Thymus (tissue), 14 donors: Measurements from ENCODE around the gene CLIC6. TPM values are rescaled to one million over a fixed set of nuclear protein-coding genes. Genes with fewer than 3 reads are reported as not detected.

Source experiments
- DNase-seq, 9 donors: peaks; one replicate each; pipeline ENCODE4 v3.0.0-alpha.2; 2013; ENCODE audit warnings: low spot score in 9 of 9, low read depth in 6 of 9, missing footprints in 1 of 9
- H3K27ac ChIP-seq, 2 donors: one replicate each; pipeline ENCODE4 v1.5.1; 2013; ENCODE audit warnings: control low read depth in 1 of 2, low read depth in 1 of 2, low read length in 1 of 2, mild to moderate bottlenecking in 1 of 2, moderate library complexity in 1 of 2
- H3K27me3 ChIP-seq, 2 donors: one replicate each; pipeline ENCODE4 v1.5.1; 2013; ENCODE audit warnings: low read length in 1 of 2; ENCODE audit not compliant: control insufficient read depth in 2 of 2, insufficient read depth in 1 of 2
- H3K36me3 ChIP-seq, 2 donors: one replicate each; pipeline ENCODE4 v1.5.1; 2013; ENCODE audit warnings: low read length in 1 of 2, mild to moderate bottlenecking in 1 of 2, moderate library complexity in 1 of 2; ENCODE audit not compliant: control insufficient read depth in 2 of 2, insufficient read depth in 2 of 2
- H3K4me1 ChIP-seq, 2 donors: one replicate each; pipeline ENCODE4 v1.5.1; 2013; ENCODE audit warnings: low read length in 2 of 2; ENCODE audit not compliant: control insufficient read depth in 2 of 2, insufficient read depth in 2 of 2
- H3K4me3 ChIP-seq, 2 donors: one replicate each; pipeline ENCODE4 v1.5.1; 2013; ENCODE audit warnings: low read length in 2 of 2, control low read depth in 1 of 2, mild to moderate bottlenecking in 1 of 2
- H3K9me3 ChIP-seq, 2 donors: one replicate each; pipeline ENCODE4 v1.5.1; 2013; ENCODE audit warnings: low read length in 1 of 2, mild to moderate bottlenecking in 1 of 2; ENCODE audit not compliant: control insufficient read depth in 2 of 2, insufficient read depth in 1 of 2
- WGBS: extraction: QIAGEN DNeasy Blood & Tissue Kit; methylation state at CpG from one replicate; pipeline ENCODE4 v1.1.7; 2013; 5-methylcytosine and 5-hydroxymethylcytosine counted together
- long read RNA-seq, 10 donors: transcript quantifications; one replicate each; lab custom pipeline, GENCODE V29; 2026
- polyA plus RNA-seq: library from polyadenylated mRNA; stranded (reverse); fragments of 200-250 nt; gene quantifications from one replicate; pipeline ENCODE4 v1.2.3, GENCODE V29; 2013
- total RNA-seq: library from RNA; stranded (reverse); fragments of 120-200 nt; gene quantifications from one replicate; pipeline ENCODE4 v1.2.4, GENCODE V29; 2013
- donor health status: healthy.

The CLIC6 gene
- total RNA-seq, result 3.3 TPM
- 22.6 TPM for polyA plus RNA-seq
- long read RNA-seq, donor 1, result 0 reads
- long read RNA-seq, donor 2, transcript CLIC6-201 (6 exons, 3,806 nt), result major isoform, 6 of 14 reads
- long read RNA-seq, donor 2, partial matches to known transcripts, result 8 of 14 reads
- long read RNA-seq, donor 2, other reads (novel, unspliced or antisense), result 0 of 14 reads
- long read RNA-seq, donor 3, partial matches to known transcripts, result 0 of 3 reads
- long read RNA-seq, donor 3, other reads (novel, unspliced or antisense), result 0 of 3 reads
- long read RNA-seq, donor 4, result 0 reads
- long read RNA-seq, donor 5, result 0 reads
- long read RNA-seq, donor 6, partial matches to known transcripts, result 0 of 1 reads
- long read RNA-seq, donor 6, other reads (novel, unspliced or antisense), result 0 of 1 reads
- long read RNA-seq, donor 7, result 0 reads
- long read RNA-seq, donor 8, result 0 reads
- long read RNA-seq, donor 9, partial matches to known transcripts, result 0 of 1 reads
- long read RNA-seq, donor 9, other reads (novel, unspliced or antisense), result 0 of 1 reads
- long read RNA-seq, donor 10, result 0 reads

GRCh38 chr21:34668803-34669148 lies at the start of gene CLIC6:
CLIC6 (plus strand) TSS chr21:34668994; CDS start chr21:34669389, 395 bp downstream.
- WGBS, result 32% methylated on average over 18 of the region's 18 CpGs
- peak within 1 kb of the TSS in 1 of 2 donors; percentile 25 for H3K27ac ChIP-seq
- no peaks in the 10 kb centered on the region for H3K36me3 ChIP-seq

GRCh38 chr21:34619841-34620665 lies 48.7 kb upstream of the CLIC6 start:
- Histone ChIP-seq H3K27me3 (no peaks in the 10 kb centered on the region), H3K4me3 (no peak overlapping the region), H3K4me1 (peaks cover 31 to 59% of the 10 kb centered on the region in 2 donors), H3K27ac (peak overlapping the region; percentile 46 to 92), H3K36me3 (no peaks in the 10 kb centered on the region), H3K9me3 (no peaks in the 10 kb centered on the region)
- 65% methylated on average over 8 of the region's 8 CpGs for WGBS
- peak in 2 of 9 donors; percentile 35 to 70 for DNase-seq

More at GRCh38 chr21:34668803-34669148, at the start of gene CLIC6:
- DNase-seq, result no peak
- H3K27me3 ChIP-seq, result peaks cover 50 to 81% of the 10 kb centered on the region in 2 donors
- H3K9me3 ChIP-seq, result peaks cover 0 to 2% of the 10 kb centered on the region in 2 donors
- H3K4me1 ChIP-seq, result peaks cover 0 to 7% of the 10 kb centered on the region in 2 donors
- H3K4me3 ChIP-seq, result peak within 1 kb of the TSS in 1 of 2 donors; percentile 28

- Histone ChIP-seq H3K27me3 (no peaks in the 10 kb centered on the region), H3K4me1 (peaks cover 26 to 53% of the 10 kb centered on the region in 2 donors), H3K36me3 (no peaks in the 10 kb centered on the region), H3K9me3 (no peaks in the 10 kb centered on the region), H3K27ac (no peak overlapping the region), H3K4me3 (no peak overlapping the region)
- WGBS, result over 99% methylated on average over 4 of the region's 4 CpGs
- no peak for DNase-seq
Measured at GRCh38 chr21:34621434-34622350, 47.1 kb upstream of the CLIC6 start.

GRCh38 chr21:34623516-34623915 lies 45.3 kb upstream of the CLIC6 start:
- WGBS, result 85% methylated on average over 4 of the region's 4 CpGs
- Histone ChIP-seq H3K36me3 (no peaks in the 10 kb centered on the region), H3K9me3 (no peaks in the 10 kb centered on the region), H3K27me3 (no peaks in the 10 kb centered on the region), H3K4me3 (no peak overlapping the region), H3K4me1 (peaks cover 25 to 35% of the 10 kb centered on the region in 2 donors), H3K27ac (no peak overlapping the region)
- no peak for DNase-seq

GRCh38 chr21:34625030-34625593 lies 43.7 kb upstream of the CLIC6 start:
- no peak overlapping the region for H3K27ac ChIP-seq
- DNase-seq, result no peak
- no peaks in the 10 kb centered on the region for H3K36me3 ChIP-seq
- H3K9me3 ChIP-seq, result no peaks in the 10 kb centered on the region
- peaks cover 16 to 25% of the 10 kb centered on the region in 2 donors for H3K4me1 ChIP-seq
- no peaks in the 10 kb centered on the region for H3K27me3 ChIP-seq
- 97% methylated on average over 6 of the region's 6 CpGs for WGBS
- no peak overlapping the region for H3K4me3 ChIP-seq

- no peak overlapping the region for H3K27ac ChIP-seq
- no peaks in the 10 kb centered on the region for H3K9me3 ChIP-seq
- H3K4me1 ChIP-seq, result peaks cover 7 to 16% of the 10 kb centered on the region in 2 donors
- no peak overlapping the region for H3K4me3 ChIP-seq
- no peaks in the 10 kb centered on the region for H3K36me3 ChIP-seq
- no peak for DNase-seq
- WGBS, result 98% methylated on average over 8 of the region's 8 CpGs
- H3K27me3 ChIP-seq, result no peaks in the 10 kb centered on the region
Measured at GRCh38 chr21:34626131-34626530, 42.7 kb upstream of the CLIC6 start.

GRCh38 chr21:34630536-34631143 lies 38.2 kb upstream of the CLIC6 start:
- DNase-seq, result peak in 6 of 9 donors; percentile 59 to 85 (median 76)

GRCh38 chr21:34632498-34632897 lies 36.3 kb upstream of the CLIC6 start:
- Histone ChIP-seq H3K36me3 (no peaks in the 10 kb centered on the region), H3K4me1 (no peaks in the 10 kb centered on the region), H3K4me3 (no peak overlapping the region), H3K27ac (no peak overlapping the region), H3K9me3 (no peaks in the 10 kb centered on the region), H3K27me3 (no peaks in the 10 kb centered on the region)
- DNase-seq, result no peak
- WGBS, result 92% methylated on average over 4 of the region's 4 CpGs

More at GRCh38 chr21:34630536-34631143, 38.2 kb upstream of the CLIC6 start:
- H3K4me3 ChIP-seq, result no peak overlapping the region
- no peaks in the 10 kb centered on the region for H3K9me3 ChIP-seq
- H3K36me3 ChIP-seq, result no peaks in the 10 kb centered on the region
- H3K4me1 ChIP-seq, result no peaks in the 10 kb centered on the region
- 35% methylated on average over 6 of the region's 6 CpGs for WGBS
- H3K27me3 ChIP-seq, result no peaks in the 10 kb centered on the region
- H3K27ac ChIP-seq, result no peak overlapping the region
